GM06990 (cell line): ENCODE data around the gene ANKH.

ENCODE experiments used
- DNase-seq: peaks from one replicate; pipeline ENCODE4 v3.0.0-alpha.2; 2011; ENCODE audit not compliant: insufficient read length; ENCODE audit errors: extremely low read depth
- H3K27me3 ChIP-seq: replicated peaks from 2 replicates; pipeline ENCODE4 v1.6.0; 2011; ENCODE audit warnings: low read length; ENCODE audit not compliant: control insufficient read depth, insufficient read depth
- H3K36me3 ChIP-seq: 2 replicates; pipeline ENCODE4 v1.5.1; 2011; ENCODE audit warnings: low read length; ENCODE audit not compliant: control insufficient read depth, insufficient read depth
- H3K4me3 ChIP-seq: replicated peaks from 2 replicates; pipeline ENCODE4 v1.5.1; 2011; ENCODE audit warnings: low read depth, mild to moderate bottlenecking, control low read depth, low read length
- TF ChIP-seq, protein P1 (sequence below): IDR thresholded peaks from 2 replicates; pipeline ENCODE4 v1.5.1; 2011; ENCODE audit warnings: low read length, control low read depth, mild to moderate bottlenecking, inconsistent platforms; ENCODE audit not compliant: insufficient read depth, poor library complexity, severe bottlenecking

ANKH gene

DNA sequence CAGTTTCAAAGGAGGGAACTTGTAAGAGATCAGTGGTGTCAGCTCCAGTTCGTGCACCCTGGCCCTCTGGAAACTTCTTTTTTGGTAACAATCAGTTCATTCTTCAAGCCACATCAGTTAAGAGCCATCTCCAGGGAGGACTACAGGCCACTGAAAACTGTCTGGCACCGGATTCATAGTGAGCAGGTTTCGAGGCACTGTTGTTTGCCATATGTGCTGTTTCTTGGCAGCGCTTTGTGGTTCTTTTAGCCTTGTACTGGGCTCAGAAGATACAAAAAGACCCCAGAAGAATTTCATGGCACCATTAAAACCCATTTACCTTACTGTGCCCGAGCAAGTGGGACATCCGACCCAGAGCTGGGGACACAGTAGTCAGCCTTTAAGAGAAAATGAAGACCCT, 138.6 kb downstream of the ANKH start:
- no peak overlapping the region for H3K4me3 ChIP-seq
- DNase-seq, result no peak
- H3K36me3 ChIP-seq, result no peaks in the 10 kb centered on the region; the same call in 1 of the 2 replicates
- no peaks in the 10 kb centered on the region for H3K27me3 ChIP-seq
- TF ChIP-seq, protein P1, sequence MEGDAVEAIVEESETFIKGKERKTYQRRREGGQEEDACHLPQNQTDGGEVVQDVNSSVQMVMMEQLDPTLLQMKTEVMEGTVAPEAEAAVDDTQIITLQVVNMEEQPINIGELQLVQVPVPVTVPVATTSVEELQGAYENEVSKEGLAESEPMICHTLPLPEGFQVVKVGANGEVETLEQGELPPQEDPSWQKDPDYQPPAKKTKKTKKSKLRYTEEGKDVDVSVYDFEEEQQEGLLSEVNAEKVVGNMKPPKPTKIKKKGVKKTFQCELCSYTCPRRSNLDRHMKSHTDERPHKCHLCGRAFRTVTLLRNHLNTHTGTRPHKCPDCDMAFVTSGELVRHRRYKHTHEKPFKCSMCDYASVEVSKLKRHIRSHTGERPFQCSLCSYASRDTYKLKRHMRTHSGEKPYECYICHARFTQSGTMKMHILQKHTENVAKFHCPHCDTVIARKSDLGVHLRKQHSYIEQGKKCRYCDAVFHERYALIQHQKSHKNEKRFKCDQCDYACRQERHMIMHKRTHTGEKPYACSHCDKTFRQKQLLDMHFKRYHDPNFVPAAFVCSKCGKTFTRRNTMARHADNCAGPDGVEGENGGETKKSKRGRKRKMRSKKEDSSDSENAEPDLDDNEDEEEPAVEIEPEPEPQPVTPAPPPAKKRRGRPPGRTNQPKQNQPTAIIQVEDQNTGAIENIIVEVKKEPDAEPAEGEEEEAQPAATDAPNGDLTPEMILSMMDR, result no peak

DNA sequence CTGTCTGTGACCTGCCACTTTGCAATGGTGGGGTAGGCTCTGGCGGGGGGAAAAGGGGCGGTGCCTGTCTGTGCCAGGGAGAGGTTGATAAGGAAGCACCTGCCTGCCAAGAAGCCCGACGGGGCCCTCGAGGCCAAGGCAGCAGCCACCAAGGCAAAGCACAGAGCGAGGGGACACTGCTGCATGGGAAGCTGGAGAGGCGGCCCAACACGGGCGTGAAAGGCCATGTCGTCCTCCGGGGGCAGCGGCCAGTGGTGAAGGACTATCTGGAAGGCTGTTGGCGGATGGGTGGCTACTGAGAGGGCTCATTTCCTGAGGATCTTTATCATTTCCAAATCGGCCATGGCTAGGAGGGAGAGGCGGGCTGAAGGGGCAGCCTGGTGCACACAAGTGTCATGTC, 140.7 kb downstream of the ANKH start:
- H3K27me3 ChIP-seq, result no peaks in the 10 kb centered on the region
- DNase-seq, result no peak
- TF ChIP-seq, protein P1, result no peak
- no peaks in the 10 kb centered on the region; the same call in 1 of the 2 replicates for H3K36me3 ChIP-seq
- H3K4me3 ChIP-seq, result no peak overlapping the region

DNA sequence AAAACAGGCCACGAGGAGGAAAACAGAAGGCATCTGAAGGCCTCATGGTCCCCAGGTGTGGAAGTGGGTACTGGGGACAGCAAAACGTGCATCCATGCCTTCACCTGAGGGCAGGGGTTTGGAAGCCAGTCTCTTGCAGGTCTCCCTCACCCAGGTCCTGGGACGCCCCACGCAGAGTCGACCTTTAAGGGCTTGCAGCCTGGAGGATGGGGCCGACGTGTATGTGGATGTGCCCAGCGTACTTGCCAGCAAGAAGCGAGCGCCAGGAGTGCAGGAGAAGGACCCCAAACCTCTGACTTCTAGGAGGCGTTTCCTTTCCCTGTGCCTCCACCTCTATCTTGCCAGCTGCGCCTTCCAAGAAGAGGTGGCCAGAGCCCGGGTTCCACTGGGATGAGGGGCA, 141.1 kb downstream of the ANKH start:
- Histone ChIP-seq H3K36me3 (no peaks in the 10 kb centered on the region; the same call in 1 of the 2 replicates), H3K4me3 (no peak overlapping the region), H3K27me3 (no peaks in the 10 kb centered on the region)
- TF ChIP-seq, protein P1, result no peak
- DNase-seq, result no peak

DNA sequence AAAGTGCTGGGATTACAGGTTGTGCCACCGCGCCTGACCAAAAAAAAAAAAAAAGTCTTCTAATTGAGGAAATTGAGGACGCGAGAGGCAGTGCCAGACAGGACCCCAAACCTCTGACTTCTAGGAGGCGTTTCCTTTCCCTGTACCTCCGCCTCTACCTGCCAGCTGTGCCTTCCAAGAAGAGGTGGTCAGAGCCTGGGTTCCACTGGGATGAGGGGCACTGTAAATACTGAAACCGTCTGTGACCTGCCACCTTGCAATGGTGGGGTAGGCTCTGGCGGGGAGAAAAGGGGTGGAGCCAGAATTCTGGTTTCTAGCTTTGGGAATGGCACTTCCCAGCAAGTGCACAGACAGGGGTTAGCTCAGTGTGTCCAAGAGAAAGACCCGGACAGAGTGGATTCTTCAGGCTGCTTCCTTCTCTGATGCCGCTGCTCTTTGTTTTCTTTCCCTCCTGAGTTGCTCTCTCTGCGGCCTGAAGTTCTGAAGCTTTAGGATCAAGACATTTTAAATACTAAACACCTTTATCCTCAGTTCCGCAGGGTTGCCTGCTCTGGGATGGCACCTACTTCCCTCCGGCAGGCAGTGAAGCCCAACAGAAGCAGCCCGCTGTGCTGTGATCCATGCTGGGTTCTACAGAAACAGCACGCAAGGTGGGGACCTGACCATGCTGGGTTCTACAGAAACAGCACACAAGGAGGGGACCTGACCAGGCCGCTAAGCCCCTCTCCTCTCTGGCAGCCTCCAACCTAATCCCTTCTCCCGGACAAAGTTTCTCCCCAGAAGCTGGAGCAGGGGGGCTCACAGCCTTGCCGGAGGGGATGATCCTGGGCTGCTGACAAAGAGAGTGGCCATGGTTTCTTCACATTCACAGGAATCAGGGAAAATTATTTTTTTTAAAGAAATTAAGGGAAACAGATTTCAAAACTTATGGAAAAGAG, 141.9 kb downstream of the ANKH start:
- TF ChIP-seq, protein P1, result no peak
- Histone ChIP-seq H3K27me3 (no peaks in the 10 kb centered on the region), H3K36me3 (no peaks in the 10 kb centered on the region; the same call in 1 of the 2 replicates), H3K4me3 (no peak overlapping the region)
- DNase-seq, result no peak

DNA sequence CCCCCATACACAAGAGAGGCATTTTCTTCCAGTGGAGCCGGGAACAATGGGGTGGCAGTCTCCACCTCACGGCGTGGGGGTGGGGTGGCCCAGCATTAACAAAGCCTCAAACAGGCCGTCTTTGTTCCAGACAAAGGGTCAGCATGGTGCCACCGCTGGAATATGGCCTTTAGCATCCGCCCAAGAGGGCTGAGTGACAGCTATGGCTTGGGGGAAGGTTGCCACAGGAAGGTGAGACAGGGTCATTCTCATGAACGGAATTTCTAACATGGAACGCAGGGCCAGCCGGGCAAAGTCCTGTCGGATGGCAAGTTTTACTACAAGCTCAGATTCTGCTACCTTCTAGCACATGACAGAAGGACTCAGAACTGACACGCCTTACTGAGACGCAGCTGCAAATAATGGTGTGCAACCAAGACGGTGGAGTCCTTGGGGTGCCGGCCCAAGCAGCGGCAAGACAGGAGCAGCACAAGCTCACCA, 143.1 kb downstream of the ANKH start:
- TF ChIP-seq, protein P1, result no peak
- no peak overlapping the region for H3K4me3 ChIP-seq
- no peak for DNase-seq
- no peaks in the 10 kb centered on the region for H3K27me3 ChIP-seq
- H3K36me3 ChIP-seq, result no peaks in the 10 kb centered on the region; the same call in 1 of the 2 replicates
